ENCODE data around the gene SPAG6.
A peak's percentile ranks its signal among the peaks of the same experiment; 100 is the strongest.

SPAG6 gene

DNA sequence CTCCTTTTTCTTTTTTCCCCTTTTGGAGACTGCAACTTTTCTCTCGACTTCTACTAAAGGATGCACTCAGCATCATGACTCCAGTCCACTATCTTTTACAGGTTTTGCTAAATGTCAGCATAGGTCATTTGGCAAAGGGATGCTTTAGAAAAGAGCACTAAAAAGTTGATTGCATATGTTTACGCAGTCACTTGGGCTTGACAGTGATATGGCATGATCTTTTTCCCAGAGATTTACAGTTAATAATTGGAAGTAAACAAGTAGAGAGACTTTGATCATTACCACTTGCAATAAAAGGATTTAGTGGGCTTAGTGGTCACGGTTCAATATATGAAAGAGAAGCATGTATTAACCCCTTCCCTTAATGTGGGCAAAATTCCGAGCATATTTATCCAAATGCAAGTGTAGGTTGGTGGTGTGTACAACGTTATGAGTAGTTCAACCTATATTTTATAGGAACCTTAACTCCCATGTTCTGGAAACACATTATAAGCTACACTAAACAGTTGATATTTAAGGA is 22.6 kb upstream of the SPAG6 start:
- no peak for DNase-seq

DNA sequence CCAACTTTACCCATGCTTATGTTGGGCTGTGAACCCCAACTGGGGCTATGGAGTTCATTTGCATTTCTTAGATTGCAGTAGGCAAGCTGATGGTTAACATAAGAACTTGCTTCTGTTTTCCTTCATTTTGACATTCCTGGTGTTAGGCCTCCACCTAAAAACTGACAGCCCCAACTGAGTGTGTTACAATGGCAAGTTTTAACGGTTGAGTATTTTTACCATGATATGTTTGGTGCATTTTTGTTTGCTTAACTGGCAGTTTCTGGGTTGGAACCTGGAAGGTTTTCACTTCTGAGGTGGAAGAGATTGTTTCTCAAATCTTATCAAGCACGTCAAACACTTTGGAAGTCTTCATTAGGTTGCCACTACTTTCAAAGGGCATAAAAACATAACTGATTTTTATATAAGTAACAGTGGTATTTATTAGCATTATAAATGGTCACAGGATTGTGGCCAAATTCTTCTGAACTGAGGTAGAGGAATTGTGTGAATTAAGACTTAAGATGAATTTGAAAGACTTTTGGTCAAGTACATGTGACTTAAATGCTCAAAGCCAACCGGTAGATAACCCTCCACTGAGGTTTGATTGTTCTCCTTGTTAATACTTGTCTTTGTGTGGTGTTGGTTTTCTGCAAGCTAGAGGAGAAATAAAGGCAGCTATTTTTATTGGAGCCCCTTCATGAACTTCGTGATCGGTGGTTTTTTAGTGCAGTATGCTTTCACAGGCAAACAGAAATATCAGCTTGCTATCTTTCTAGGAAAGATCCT is 21.6 kb upstream of the SPAG6 start:
- DNase-seq: no peak

DNA sequence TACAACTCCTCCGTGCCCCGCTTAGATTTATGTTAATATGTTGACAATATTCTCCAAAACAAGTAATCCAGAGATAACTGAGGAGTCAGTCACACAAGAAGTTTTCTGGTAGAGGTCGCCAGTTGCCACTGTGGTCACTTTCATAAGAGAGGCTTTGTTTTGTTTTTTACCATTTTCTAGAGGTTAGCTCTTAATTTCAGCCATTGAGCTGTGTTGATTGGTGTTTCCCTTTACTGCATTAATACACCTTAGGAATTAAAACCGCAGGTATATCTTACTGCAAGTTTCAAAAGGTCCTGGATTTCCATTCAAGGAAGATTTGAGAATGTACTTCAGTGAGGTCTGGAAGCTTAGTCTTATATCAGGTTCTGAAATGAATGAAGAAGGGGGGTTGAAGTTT is 20.9 kb upstream of the SPAG6 start:
- DNase-seq: no peak

DNA sequence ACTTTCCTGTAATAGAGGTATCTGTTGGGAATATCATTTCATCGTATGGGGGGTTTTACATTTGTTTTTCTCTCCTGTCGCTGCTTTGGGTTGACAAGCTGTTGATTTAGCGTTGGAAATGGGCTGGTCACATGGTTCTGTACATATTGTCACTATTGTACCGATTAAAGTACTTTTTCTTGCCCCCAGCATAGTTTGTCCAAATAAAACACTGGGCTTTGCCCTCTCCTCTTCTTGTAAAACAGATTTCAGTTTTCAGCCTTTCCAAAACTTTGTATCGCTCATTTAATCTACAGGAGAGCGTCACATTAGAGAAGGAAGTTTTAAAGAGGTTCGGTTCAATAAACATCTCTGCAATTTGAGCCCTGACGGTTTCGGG is 20.4 kb upstream of the SPAG6 start:
- DNase-seq: no peak

DNA sequence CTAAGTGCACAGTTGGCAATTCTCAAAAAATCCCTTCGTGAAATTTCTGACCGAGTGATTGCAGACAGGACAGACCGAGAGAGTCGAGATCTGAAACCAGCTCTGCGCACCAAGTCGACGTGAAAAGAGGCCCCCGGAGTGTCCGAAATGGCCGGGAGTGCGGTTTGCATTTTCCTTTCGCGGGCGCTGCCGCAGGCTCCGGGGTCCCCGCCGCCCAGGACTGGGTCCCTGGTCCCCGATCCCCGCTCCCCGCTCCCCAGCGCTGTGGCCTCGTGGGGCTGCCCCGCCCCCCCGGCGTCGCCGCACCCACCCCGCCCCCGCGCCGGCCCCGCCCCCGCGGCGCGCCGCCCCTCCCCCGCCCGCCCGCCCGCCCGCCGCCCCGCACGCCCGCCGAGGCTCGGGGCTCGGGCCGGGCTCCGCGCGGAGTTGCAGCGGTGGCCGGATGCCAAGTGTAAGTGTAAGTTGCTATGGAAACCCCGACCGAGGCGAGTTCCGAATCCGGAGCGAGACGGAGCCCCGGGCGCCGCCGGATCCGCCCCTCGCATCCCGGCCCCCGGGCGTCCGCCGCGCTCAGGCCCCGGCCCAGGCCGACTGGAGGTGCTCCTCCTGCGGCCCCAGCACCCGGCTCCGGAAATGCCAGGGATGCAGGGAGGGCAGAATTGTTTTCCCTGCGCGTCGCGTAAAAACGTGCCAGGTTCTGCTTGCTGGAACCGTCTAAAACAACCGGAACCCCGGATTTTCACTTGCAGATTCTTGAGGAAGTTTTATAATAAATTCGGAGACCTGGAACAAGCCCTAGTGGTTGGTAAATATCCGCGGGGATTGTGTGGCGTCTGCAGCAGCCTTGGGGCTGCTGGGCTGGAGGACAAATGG is 19.8 kb upstream of the SPAG6 start:
- peak; percentile 69 for DNase-seq

DNA sequence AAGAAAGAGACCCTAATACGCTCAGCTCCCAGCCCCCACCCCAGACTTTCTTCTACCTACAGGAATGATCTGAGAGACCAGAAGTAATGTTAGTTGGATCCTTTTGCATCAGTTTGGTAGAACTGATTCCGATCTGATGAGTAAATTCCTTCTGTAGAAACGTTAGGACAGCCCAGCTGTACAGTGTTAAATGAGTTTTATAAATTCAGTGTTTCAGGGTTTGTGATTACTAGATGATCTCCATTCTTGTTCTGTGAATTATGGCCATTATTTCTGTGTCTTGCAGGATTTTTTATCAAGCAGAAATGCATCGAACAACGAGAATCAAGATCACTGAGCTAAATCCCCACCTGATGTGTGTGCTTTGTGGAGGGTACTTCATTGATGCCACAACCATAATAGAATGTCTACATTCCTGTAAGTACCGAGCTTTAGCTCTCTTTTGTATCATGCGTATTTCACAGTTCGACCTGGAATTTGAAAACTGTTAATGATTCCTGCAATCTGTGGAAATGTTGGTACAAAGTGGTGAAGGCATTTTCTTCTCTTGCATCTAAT is 19.1 kb upstream of the SPAG6 start:
- DNase-seq: no peak

DNA sequence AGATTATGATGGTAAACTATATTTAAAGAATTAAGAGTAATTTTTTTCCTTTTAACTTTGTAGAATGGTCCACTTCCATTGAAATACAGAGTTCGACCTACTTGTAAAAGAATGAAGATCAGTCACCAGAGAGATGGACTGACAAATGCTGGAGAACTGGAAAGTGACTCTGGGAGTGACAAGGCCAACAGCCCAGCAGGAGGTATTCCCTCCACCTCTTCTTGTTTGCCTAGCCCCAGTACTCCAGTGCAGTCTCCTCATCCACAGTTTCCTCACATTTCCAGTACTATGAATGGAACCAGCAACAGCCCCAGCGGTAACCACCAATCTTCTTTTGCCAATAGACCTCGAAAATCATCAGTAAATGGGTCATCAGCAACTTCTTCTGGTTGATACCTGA is 16.1 kb upstream of the SPAG6 start:
- DNase-seq: no peak

DNA sequence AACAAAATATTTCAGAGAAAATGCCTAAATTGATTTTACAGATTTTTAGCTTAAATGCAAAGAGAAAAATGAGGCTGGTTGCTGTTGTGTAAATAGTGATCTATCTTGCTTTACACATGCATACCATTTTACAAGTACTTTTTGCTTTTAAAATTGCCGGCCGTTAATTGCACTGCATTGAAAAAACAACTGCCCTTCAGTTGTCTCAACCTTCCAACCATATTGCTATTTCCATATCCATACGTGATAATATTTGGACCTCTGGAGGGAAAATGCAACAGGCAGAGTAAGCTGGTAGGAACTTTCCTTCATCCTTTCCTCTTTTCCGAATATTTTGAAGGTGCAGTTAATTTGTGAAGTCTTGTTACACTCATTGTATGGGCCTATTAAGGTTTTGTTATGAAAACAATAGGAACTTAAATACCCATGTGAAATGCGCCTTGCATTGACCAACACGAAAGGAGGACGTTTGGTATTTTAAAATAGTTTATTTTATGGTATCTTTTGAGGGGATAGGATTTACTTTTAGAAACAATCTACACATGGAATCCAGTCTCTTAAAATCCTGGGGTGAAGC is 13.1 kb upstream of the SPAG6 start:
- no peak for DNase-seq

DNA sequence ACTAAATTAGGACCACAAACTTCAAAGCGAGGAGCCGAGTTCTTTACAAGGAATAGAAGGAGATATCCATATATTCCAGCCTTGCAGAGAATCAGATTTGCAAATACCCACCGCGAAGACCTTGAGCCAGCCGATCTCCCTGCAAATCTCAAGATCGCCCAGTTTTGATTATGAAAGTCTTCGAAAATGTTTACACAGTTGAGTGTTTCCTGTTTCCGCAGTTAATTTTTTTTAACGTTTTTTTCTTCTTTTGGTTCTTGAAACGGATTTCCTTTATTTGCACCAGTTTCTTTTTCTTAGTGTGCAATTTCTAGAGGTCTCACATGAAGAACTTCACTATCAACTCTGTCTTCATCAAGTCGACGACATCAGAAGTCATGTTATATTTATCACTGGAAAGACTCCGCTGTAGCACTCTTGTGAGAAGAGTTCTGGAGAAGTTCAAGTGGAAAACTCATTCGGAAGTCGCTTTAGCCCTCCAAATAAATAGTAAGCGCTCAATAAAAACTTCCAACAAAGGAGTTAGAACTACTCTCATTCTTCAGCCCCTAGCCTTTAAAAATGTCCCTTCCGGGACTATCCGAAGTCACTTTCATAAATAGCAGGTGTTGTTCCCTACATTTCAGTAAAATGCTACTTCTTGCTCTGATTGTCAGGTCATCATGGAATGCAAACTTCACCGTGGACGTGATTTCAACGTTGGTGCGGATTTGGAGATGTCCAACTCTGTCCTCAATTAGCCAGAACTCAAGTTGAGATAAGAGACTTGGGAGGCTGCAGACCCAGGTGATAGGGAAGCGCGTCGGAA is 11.9 kb upstream of the SPAG6 start:
- no peak for DNase-seq

DNA sequence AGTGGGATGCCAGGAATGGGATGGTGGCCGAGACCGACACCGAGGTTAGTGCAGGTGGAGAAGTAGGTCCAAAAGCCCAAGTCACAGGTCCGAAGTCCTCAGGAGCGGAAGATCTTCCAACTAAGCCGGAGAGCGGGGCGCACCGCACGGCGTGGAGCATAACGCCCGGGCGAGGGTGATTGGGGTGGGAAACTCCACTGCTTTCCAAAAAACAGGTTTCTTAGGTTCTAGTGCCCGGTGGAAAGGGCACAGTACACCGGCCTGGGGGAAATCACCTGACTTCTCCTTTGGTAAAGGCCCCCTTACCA is 11.4 kb upstream of the SPAG6 start:
- no peak for DNase-seq

DNA sequence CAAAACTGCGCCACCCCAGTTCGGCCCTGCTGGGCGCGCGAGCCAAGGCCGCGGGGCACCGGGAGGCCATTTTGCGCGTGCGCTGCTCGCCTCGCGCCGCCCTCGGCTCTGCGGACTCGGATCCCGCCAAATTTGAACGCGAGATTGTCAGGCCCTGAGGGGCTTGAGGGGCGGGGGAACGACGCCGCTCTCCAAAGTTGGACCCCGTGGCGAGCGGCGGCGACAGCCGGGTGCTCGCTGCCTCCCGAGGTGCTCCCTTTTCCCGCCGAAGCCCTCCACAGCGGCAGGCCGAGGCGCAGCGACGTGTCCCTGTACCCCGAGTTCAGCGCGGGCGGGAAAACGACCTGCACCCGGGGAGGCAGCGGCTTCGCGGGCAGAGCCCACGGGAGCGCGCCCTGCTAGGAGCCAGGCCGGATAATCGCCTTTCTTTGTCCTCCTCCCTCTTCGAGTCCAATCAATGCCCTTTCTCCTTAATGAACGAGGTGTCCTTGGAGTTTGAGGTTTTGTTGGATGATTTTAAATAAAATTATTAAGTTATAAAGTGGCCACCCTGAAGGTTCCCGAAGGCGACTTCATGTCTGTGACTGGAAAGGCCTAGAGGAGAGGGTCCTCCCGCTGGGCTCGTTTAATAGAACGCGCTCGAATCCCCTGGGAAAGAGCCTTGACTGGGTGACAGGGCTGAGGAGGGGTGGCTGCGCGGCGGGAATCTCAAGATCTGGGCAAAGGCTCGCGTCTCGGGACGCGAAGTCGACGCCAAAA is 10.7 kb upstream of the SPAG6 start:
- DNase-seq: no peak

DNA sequence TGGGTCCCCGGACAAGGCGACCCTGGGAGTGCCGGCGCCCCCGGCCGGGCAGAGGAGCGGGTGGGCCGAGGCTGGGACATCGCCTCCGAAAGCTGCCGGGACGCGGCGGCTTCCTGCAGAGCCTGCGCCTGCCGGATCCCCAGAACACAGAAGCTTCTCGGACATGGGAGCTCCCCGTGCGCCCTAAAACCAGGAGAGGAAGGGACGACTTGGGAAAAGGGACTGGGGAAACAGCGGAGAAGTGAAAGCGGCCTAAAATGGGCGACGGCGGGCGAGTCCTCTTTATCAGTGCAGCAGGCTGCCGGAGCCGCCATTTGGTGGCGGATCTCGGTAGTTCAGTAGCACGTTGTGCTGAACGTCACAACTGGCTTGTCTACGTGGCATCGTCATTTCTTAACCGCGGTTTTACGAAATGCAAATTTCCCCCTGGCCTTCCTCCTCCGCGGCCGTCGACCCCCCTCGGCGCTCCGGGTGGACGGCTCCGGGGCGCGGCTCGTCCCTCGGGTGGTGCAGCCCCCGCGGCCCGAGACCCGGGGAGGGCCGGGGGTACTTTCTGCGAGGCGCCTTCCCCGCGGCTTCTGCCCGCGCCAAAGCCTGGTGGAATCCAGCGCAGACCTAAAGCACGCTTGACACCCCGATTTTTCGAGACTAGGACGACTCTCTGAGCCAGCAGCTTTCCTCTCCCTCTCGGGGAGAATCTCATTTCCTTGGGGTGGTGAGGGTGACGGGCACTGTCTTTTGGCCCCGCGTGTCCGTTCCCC is 9.9 kb upstream of the SPAG6 start:
- peak; percentile 66 for DNase-seq

DNA sequence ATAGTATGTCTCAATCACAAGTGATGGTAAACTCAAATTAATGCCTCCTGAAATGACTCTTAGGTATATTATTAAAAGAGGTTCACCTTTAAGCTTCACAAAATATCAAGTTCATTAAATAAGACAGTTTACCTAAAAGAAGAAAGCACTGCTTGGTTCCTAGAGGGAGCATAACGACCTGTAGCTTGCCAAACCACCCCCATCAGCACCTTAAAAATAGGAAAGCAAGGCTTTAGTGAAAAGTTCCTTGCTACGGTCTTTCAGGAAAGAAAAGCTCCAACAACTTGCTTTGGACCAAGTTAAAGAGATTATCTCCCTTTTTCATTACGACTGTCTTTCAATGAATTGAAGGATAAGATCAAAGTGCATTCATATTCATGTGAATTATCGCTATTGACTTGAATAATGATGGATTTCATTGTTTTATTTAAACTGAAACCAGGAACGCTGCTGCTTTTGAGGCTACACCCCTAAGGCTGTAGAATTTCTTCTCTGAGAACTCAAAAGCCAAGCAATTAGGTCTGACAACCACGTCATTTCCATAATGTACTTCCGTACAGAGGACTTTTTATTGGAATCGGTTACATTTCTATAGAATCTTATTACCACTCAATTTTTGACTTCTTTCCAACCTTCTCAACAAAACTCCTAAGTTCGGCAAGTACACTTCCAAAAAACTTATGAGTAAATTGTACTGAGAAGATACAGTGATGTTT is 7.0 kb upstream of the SPAG6 start:
- no peak for DNase-seq

DNA sequence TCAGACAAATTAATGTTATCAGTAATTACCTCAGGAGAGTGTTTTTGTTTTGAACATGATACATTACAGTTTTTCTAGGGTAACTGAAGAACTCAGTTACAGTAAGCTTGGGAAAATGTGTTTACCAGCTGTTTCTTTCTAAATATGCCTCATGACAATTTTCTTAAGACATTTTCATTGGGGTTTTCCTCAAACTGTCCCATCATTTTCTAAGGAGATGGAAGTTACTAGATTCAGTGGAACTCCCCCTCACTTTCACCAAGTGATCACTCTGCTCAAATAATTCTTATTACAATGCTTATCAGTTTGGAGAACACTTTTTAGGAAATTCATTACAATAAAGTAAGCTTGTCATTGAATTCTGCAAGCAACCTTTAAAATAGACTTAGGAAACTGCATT is 6.4 kb upstream of the SPAG6 start:
- DNase-seq: no peak

DNA sequence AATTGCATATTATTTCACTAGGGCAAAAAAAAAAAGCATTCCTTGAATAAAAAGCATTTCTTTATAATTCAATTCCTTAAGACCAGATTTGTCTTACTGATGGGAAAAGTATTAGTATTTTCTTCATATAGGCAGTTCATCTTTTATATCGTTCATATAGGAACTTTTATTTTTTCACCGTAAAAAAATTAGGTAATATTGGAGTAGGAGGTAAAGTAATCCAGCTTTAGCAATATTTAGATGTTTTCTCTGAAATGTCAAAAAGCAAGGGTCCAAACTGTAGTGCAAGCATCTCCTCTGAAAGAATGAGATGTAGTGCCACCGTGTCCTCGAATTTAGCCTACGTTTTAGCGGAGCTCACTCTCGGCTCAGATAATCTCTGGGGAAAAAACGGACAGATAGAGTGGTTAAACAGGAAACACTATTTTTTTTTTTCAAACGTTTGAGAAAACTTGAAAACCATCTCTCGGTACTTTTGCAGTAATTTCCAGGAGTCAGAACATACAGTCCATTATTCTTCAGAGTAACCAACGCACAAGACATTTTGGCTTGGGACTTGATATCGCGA is 5.5 kb upstream of the SPAG6 start:
- DNase-seq: no peak

DNA sequence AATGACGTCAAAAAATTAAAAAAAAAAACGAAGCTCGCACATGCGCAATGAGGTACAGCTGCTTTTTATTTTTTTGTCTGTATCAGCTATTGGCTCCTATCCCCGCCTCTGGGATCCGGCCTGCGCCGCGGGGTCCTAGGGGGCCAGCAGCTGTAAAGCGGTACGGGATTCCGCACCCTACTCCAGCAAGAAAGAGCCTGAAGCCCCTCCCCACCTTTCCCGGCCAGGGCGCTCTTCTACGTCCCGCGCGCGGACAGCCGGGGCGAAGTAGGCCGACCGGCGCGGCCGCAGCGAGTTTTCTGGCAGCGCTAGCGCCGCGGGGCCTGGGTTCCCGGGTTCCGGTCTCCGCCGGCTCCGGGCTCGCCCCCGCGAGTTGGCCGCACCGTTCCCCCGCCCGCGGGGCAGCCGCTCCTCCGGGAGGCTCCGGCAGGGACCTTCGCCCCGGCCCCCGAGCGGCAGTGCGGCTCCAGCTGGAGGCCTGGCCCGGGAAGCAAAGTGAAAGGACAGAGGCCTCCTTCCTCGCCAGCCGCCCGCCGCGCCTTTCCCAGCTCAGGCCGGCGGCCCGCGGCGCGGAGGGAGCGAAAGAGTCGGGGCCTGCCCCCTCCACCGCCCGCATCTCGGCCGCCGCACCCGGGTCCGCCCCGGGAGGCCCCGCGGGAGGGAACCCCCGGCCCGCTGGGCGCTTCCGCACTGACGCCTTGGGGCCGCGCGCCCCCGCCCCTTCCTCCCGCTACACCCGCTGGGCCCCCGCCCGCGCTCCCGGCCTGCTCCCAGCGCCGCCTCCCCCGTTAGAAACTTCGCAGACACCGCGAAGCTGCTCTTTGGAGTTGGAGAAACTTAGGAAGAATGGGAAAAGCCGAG is 4.7 kb upstream of the SPAG6 start:
- peak; percentile 51 for DNase-seq

DNA sequence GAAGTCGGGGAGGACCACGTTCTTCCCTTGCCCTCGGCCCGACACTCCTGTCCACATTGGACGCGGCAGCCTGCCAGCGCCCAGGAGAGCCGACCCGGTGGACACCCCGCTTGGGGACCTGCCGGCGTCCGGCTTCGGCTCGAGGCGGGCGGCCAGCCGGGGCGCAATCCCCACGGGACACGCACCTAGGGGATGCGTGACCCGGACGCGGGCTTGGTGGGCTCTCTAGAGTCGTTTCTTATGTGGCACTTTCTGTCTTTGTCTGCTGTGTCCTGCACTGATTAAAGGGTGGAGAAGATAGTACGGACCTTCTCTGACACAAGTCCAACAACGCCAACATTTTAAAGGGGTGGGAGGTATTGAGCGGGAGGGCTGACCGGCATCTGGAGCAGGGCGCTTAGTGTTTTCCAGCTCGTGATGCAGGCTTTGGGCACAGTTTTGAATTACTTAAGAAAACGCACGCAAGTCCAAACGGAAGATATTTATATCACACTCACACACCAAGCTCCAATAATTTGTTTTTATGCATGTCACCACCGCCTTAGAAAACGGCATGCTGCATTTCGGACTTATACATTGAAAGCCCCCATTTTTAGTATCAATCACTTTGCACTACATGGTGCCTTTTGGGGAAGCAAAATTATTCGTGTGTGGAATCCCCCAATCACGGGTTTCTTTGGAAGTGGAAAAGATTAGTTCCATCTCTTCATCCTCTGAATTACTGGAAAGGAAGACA is 3.9 kb upstream of the SPAG6 start:
- DNase-seq: no peak

DNA sequence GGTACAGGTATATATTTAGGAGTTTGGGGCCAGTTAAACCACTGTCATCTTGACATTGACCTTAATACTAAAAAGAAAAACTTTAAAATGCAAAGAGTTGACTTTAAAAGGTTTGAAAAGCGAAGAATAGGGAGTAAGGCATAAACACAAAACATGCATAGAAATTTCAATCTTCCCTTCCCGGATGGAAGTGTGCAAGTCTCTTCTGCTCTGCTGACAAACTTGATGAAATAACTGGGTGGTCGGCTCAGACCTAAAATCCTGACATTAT is 3.4 kb upstream of the SPAG6 start:
- no peak for DNase-seq

DNA sequence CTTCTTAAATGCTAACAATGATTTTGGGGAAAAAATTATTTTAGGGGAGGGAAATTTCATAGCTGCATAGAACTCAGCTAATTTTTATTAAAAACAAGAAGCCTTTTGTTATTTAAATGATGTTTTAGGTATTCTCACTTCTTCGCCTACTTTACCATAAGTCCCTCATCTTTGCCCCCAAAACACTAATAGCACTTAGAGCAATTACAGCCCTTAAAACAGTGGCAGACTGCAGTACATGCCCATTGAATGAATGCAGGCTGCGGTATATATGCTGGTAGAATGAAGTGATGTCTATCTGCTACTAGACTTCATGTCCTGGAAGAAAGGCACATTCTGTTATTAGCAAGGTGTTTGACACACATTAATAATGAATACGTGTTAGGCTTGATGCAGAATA is 2.9 kb upstream of the SPAG6 start:
- DNase-seq: no peak
